Smooth muscle cell (in vitro differentiated cells): ENCODE results near the gene INPP5B. TPM values are rescaled to one million over a fixed set of nuclear protein-coding genes. Genes with fewer than 3 reads are reported as not detected.
A peak's percentile ranks its signal among the peaks of the same experiment; 100 is the strongest.

Experiments used
- DNase-seq: peaks from one replicate; lab custom pipeline; 2025; ENCODE audit not compliant: unreplicated experiment; lab: John Stamatoyannopoulos, UW
- H2AFZ ChIP-seq: fragments of 200-600 bp; sonication (generic); 2 replicates; pipeline ENCODE4 v1.6.0; 2016; ENCODE audit warnings: antibody characterized with exemption, low read depth, mild to moderate bottlenecking
- H3F3A ChIP-seq: fragments of 200-600 bp; sonication (generic); 2 replicates; pipeline ENCODE4 v1.6.0; 2017; ENCODE audit warnings: antibody characterized with exemption, low read depth
- H3K27ac ChIP-seq: fragments of 200-600 bp; sonication (generic); 2 replicates; pipeline ENCODE4 v1.5.1; 2016; ENCODE audit warnings: low read depth, mild to moderate bottlenecking
- H3K27me3 ChIP-seq: fragments of 200-600 bp; sonication (generic); 2 replicates; pipeline ENCODE4 v1.6.1; 2016; ENCODE audit warnings: low read depth, mild to moderate bottlenecking
- H3K36me3 ChIP-seq: fragments of 200-600 bp; sonication (generic); 2 replicates; pipeline ENCODE4 v1.5.1; 2016; ENCODE audit warnings: low read depth
- H3K4me1 ChIP-seq: fragments of 200-600 bp; sonication (generic); 2 replicates; pipeline ENCODE4 v1.5.1; 2016; ENCODE audit warnings: low read depth
- H3K4me2 ChIP-seq: fragments of 200-600 bp; sonication (generic); 2 replicates; pipeline ENCODE4 v1.6.0; 2016; ENCODE audit warnings: mild to moderate bottlenecking
- H3K4me3 ChIP-seq: fragments of 200-600 bp; sonication (generic); 2 replicates; pipeline ENCODE4 v1.5.1; 2016; ENCODE audit warnings: mild to moderate bottlenecking
- H3K79me2 ChIP-seq: fragments of 200-600 bp; sonication (generic); 2 replicates; pipeline ENCODE4 v1.6.0; 2016; ENCODE audit warnings: low read depth, mild to moderate bottlenecking
- H3K9ac ChIP-seq: fragments of 200-600 bp; sonication (generic); 2 replicates; pipeline ENCODE4 v1.6.0; 2016; ENCODE audit warnings: low read depth
- H3K9me3 ChIP-seq: fragments of 200-600 bp; sonication (generic); replicated peaks from 2 replicates; pipeline ENCODE4 v1.5.1; 2016; ENCODE audit warnings: low read depth
- H4K20me1 ChIP-seq: fragments of 200-600 bp; sonication (generic); 2 replicates; pipeline ENCODE4 v1.6.0; 2016; ENCODE audit warnings: low read depth
- WGBS: methylation state at CpG from one replicate; pipeline ENCODE4 v1.1.7; 2016; ENCODE audit warnings: low lambda C conversion rate; 5-methylcytosine and 5-hydroxymethylcytosine counted together
- polyA plus RNA-seq: library from polyadenylated mRNA; unstranded; fragments of >200 nt; fragmentation: Nextera tagmentation; extraction: Ambion mirVana; gene quantifications from 2 replicates; pipeline ENCODE4 v1.2.1, GENCODE V29; 2016
- total RNA-seq: library from RNA; depleted of rRNA; stranded (reverse); fragments of >200 nt; gene quantifications from 2 replicates; pipeline ENCODE4 v1.2.3, GENCODE V29; 2014
- TF ChIP-seq, protein P1 (sequence below): fragments of 200-600 bp; sonication (generic); IDR thresholded peaks from 2 replicates; pipeline ENCODE4 v1.5.1; 2017; ENCODE audit warnings: borderline replicate concordance, mild to moderate bottlenecking, antibody characterized with exemption; ENCODE audit not compliant: insufficient read depth, poor library complexity, severe bottlenecking

The INPP5B gene
- total RNA-seq = 11.0 and 12.0 TPM in 2 replicates
- polyA plus RNA-seq = 5.8 and 6.7 TPM in 2 replicates

GRCh38 chr1:37946703-37947360 lies at the start of gene INPP5B:
TSS of gene INPP5B (minus strand) at chr1:37947053. CDS start at chr1:37946308, 745 bp downstream.
- Histone ChIP-seq H3F3A (peaks cover 2% of the 10 kb centered on the region), H3K27ac (peak within 1 kb of the TSS; percentile 91), H4K20me1 (no peaks in the 10 kb centered on the region), H3K79me2 (no peaks in the 10 kb centered on the region), H3K4me1 (peaks cover 3% of the 10 kb centered on the region), H3K9ac (peak within 1 kb of the TSS; percentile 93), H3K27me3 (no peaks in the 10 kb centered on the region), H3K9me3 (no peaks in the 10 kb centered on the region), H3K36me3 (no peaks in the 10 kb centered on the region), H3K4me2 (peak within 1 kb of the TSS; percentile 98), H2AFZ (peak within 1 kb of the TSS; percentile 78), H3K4me3 (peak within 1 kb of the TSS; percentile 76)
- peak; percentile 30 for DNase-seq
- under 1% methylated on average over 11 of the region's 11 CpGs for WGBS
- TF ChIP-seq, protein P1, sequence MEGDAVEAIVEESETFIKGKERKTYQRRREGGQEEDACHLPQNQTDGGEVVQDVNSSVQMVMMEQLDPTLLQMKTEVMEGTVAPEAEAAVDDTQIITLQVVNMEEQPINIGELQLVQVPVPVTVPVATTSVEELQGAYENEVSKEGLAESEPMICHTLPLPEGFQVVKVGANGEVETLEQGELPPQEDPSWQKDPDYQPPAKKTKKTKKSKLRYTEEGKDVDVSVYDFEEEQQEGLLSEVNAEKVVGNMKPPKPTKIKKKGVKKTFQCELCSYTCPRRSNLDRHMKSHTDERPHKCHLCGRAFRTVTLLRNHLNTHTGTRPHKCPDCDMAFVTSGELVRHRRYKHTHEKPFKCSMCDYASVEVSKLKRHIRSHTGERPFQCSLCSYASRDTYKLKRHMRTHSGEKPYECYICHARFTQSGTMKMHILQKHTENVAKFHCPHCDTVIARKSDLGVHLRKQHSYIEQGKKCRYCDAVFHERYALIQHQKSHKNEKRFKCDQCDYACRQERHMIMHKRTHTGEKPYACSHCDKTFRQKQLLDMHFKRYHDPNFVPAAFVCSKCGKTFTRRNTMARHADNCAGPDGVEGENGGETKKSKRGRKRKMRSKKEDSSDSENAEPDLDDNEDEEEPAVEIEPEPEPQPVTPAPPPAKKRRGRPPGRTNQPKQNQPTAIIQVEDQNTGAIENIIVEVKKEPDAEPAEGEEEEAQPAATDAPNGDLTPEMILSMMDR = no peak

- H3K79me2 ChIP-seq = peaks cover 19% of the 10 kb centered on the region
- H2AFZ ChIP-seq = no peak overlapping the region
- H3K4me2 ChIP-seq = peak overlapping the region; percentile 82
- H3K27ac ChIP-seq = peak overlapping the region; percentile 99
- DNase-seq = no peak
- no peaks in the 10 kb centered on the region for H4K20me1 ChIP-seq
- no peaks in the 10 kb centered on the region for H3K36me3 ChIP-seq
- H3K27me3 ChIP-seq = no peaks in the 10 kb centered on the region
- H3F3A ChIP-seq = peaks cover 55% of the 10 kb centered on the region
- peaks cover 17% of the 10 kb centered on the region for H3K4me1 ChIP-seq
- TF ChIP-seq, protein P1 = no peak
- H3K9ac ChIP-seq = peak overlapping the region; percentile 11
- no peaks in the 10 kb centered on the region for H3K9me3 ChIP-seq
- WGBS = 28% methylated on average over 45 of the region's 46 CpGs
- peak overlapping the region; percentile 44 for H3K4me3 ChIP-seq
Observed at GRCh38 chr1:37995751-37996345, 49.0 kb upstream of the INPP5B start.

- Histone ChIP-seq H4K20me1 (no peaks in the 10 kb centered on the region), H2AFZ (no peak overlapping the region), H3K9me3 (no peaks in the 10 kb centered on the region), H3K4me2 (peak overlapping the region; percentile 82), H3K4me1 (peaks cover 9% of the 10 kb centered on the region), H3K36me3 (no peaks in the 10 kb centered on the region), H3K27me3 (no peaks in the 10 kb centered on the region), H3K79me2 (peaks cover 19% of the 10 kb centered on the region), H3K9ac (no peak overlapping the region), H3K4me3 (peak overlapping the region; percentile 44), H3F3A (peaks cover 47% of the 10 kb centered on the region), H3K27ac (peak overlapping the region; percentile 99)
- WGBS = 90% methylated on average over 11 of the region's 11 CpGs
- TF ChIP-seq, protein P1 = no peak
- DNase-seq = no peak
Observed at GRCh38 chr1:37994886-37995566, 48.2 kb upstream of the INPP5B start.
